Fibroblast of peridontal ligament (primary cell): ENCODE data around the gene EDC4.
A peak's percentile ranks its signal among the peaks of the same experiment; 100 is the strongest.
"Not testable (repeated sequence)": the region's sequence is repeated elsewhere in the genome, so short reads cannot be mapped to it uniquely, and the experiment has no call there.

Source experiments
- DNase-seq: peaks from one replicate; pipeline ENCODE4 v3.0.0-alpha.2; 2010; ENCODE audit errors: extremely low read depth

The EDC4 gene

GRCh38 chr16:67848118-67848517, 24.7 kb upstream of the EDC4 start:
- DNase-seq: no peak

GRCh38 chr16:67853670-67854069, 19.2 kb upstream of the EDC4 start:
- no peak for DNase-seq

- no peak for DNase-seq
Observed at GRCh38 chr16:67855789-67856188, 17.1 kb upstream of the EDC4 start.

DNA sequence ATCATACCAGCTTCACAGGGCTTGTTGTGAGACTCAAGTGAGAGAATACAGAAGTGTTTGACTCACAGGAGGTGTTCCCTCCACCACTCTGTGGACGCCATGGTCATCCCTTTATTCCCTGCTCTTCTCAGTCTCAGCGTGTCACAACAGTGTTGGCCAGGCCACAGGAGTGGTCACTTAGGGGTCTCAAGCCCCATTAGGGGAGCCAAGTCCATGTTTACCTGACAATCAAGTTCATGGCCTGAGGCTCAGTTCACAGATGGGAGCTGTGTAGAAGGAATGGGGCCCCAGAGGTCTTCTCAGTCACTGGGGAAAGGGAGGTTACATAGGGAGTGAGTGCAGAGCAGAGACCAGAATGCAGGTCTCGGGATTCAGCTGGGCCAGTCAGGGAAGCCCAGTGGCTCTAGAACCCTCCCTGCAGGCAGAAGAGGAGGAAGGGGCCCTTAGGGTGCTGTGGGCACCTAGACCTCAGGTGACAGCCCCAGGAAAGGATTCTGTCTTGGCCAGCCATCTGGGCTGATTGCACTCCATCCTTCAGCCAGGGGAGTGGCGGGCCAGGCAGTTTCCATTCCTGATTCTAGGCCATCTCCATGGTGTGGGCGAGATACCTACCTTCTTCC, 15.8 kb upstream of the EDC4 start:
- DNase-seq: no peak

DNA sequence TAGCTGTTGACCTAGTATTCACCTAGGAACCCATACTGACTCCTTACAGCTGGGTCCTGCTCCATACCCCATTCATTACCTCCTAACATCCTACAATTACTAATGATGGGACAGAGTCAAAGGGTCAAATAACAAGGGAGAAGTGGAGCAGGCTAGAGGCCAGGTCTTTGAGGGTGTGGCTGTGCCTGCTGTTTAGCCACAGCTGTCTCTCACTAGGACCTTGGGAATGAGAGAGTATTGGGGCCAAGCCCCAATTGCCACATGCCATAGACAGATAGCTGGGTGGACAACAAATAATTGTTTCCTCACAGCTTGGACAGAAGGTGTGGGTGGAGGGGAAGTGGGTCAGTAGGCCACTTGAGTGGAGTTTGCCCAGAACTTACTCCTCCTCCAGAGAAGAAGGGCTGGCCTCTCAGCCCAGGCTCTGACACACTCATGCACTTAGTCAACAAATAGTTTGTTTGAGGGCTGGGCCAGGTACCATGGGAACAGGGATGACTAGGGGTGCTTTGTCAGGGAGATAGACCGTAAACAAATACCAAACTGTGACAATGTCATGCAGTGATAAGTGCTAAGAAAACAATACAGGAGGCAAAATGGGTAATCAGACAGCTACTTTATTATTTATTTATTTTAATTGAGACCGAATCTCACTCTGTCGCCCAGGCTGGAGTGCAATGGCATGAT, 15.2 kb upstream of the EDC4 start:
- DNase-seq: peak; percentile 84

DNA sequence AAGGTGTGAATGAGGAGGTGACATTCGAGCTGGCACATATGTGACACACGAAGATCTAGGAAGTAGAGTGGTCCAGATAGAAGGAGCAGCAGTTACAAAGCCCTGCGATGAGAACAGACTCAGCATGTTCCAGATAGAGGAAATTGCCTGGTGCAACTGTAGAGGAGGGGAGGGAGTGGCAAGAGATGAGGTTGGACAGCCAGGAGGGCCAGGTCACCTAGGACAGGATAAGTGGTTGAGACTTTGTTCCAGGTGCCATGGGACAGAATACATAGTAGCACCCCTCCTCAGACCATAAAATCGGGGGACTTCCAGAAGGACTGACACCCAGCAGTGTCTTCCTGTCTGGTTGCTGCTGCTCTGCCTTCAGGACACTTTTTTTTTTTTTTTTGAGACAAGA, 14.4 kb upstream of the EDC4 start:
- DNase-seq: no peak

GRCh38 chr16:67860589-67861398, 12.1 kb upstream of the EDC4 start:
- peak; percentile 58 for DNase-seq

- DNase-seq: no peak
Observed at GRCh38 chr16:67861877-67862276, 11.0 kb upstream of the EDC4 start.

- DNase-seq: peak; percentile 87
Observed at GRCh38 chr16:67862623-67863583, 9.9 kb upstream of the EDC4 start.

DNA sequence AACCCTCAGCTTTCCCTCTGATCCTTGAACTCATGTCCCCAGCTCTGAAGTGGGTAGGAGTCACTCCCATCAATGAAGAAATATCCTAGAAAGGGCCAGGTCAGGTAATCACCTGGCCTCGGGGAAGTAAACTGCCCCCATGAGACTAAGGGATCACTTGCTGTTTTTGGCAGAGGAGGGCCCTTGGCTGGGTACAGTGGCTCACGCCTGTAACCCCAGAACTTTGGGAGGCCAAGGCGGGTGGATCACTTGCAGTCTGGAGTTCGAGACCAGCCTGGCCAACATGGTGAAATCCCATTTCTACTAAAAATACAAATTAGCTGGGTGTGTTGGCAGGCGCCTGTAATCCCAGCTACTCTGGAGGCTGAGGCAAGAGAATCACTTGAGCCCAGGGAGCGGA, 8.8 kb upstream of the EDC4 start:
- not testable (repeated sequence) for DNase-seq

GRCh38 chr16:67864594-67864993, 8.3 kb upstream of the EDC4 start:
- no peak for DNase-seq

DNA sequence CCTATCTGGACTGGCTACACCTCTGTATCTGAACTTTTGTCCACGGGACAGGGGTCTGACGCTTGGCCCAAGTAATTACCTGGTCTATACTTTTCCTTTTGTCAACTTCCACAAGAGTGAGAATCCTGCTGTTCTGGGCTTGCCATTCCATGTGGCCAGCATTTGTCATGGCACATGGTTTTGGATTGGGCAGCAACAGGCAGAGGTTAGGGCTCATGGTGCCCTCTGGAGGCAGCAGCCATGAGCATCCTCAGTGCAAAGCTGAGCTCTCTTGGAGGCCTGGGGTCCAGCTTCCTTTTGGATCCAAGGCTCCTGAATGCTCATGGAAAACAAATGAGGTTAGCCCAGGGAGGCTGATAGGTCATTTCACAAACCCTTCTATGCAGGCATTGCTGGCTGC, 7.5 kb upstream of the EDC4 start:
- peak; percentile 45 for DNase-seq

DNA sequence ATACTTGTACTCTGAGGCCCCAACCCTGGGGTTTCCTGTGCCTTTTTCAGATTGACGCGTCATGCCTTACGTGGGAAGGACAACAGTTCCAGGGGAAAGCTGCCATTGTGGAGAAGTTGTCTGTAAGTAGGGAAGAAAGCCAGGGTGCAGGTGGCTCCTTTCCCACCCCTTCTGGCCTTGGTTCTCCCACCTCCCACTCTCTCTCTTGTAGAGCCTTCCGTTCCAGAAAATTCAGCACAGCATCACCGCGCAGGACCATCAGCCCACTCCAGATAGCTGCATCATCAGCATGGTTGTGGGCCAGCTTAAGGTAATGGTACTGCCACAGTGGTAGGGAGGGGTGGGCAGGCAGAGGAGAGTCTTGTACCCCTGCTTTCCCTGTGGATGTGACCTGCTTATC, 4.6 kb upstream of the EDC4 start:
- DNase-seq: no peak

GRCh38 chr16:67869653-67870052, 3.2 kb upstream of the EDC4 start:
- no peak for DNase-seq

- no peak for DNase-seq
Observed at GRCh38 chr16:67871256-67871655, 1.6 kb upstream of the EDC4 start.

DNA sequence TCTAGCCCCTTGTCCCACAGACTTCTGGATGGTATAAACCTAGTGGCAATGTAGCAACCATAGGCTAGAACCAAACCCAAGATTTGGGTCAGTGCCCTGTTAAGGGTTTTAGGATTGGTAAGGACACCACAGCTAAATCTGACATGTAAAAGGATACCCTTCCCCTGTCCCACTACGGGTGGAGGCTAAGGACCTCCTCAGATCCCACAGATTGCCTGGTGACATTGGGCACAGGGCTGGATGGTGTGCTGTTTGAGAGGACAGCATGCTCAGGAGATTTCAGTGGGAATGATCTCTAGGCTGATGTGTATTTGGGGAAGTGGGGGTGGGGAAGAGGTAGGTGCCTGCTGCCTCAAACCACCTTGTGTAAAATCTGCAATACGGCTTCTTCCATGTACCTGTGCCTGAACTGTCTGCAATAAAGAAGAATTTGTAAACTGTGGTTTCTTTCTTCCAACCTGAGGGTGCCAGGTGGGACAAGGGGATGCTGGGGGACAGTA, 671 bp upstream of the EDC4 start:
- no peak for DNase-seq

GRCh38 chr16:67873435-67874370, 851 bp downstream of the EDC4 start:
- no peak for DNase-seq

- DNase-seq: no peak
Observed at GRCh38 chr16:67874372-67874771, 1.5 kb downstream of the EDC4 start.

- DNase-seq: no peak
Observed at GRCh38 chr16:67877064-67877463, 4.2 kb downstream of the EDC4 start.

- no peak for DNase-seq
Observed at GRCh38 chr16:67878232-67878631, 5.4 kb downstream of the EDC4 start.
